GM12801 (cell line): ENCODE measurements around the gene GRM8.

Experiments used
- TF ChIP-seq, protein P1 (sequence below): IDR thresholded peaks from one replicate; pipeline ENCODE4 v1.5.1; 2011; ENCODE audit warnings: control low read depth; ENCODE audit not compliant: insufficient read length; ENCODE audit errors: extremely low read depth

Gene GRM8

DNA sequence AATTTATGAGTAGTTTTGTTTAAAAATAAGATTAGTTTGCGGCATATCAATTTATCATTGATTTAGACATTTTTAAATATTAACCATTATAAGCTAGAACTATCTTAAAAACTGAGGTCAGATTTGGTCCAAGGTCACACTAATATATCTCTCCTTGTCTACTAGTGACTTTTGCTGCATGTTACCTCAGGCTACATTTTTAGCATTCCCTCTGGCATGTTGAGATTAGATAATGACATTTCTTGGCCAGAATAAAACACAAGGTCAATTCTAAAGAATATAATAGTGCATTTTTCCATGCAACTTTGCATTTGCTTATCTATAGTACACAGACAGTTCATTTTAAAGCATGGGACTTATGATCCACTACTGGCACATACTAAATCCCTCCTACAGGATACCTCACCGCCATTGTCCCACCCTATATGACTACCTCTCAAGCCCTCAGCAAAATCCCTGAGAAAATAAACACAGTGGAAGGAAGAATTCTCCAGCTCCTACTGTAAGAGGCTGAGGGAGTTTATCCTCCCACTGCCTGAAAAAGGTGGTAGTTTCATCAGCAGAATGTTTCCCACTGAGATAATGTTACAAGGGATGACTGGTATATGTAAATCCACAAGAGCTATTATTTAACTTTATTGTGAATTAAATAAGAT lies 816.4 kb downstream of the GRM8 start:
- TF ChIP-seq, protein P1, sequence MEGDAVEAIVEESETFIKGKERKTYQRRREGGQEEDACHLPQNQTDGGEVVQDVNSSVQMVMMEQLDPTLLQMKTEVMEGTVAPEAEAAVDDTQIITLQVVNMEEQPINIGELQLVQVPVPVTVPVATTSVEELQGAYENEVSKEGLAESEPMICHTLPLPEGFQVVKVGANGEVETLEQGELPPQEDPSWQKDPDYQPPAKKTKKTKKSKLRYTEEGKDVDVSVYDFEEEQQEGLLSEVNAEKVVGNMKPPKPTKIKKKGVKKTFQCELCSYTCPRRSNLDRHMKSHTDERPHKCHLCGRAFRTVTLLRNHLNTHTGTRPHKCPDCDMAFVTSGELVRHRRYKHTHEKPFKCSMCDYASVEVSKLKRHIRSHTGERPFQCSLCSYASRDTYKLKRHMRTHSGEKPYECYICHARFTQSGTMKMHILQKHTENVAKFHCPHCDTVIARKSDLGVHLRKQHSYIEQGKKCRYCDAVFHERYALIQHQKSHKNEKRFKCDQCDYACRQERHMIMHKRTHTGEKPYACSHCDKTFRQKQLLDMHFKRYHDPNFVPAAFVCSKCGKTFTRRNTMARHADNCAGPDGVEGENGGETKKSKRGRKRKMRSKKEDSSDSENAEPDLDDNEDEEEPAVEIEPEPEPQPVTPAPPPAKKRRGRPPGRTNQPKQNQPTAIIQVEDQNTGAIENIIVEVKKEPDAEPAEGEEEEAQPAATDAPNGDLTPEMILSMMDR = no peak

DNA sequence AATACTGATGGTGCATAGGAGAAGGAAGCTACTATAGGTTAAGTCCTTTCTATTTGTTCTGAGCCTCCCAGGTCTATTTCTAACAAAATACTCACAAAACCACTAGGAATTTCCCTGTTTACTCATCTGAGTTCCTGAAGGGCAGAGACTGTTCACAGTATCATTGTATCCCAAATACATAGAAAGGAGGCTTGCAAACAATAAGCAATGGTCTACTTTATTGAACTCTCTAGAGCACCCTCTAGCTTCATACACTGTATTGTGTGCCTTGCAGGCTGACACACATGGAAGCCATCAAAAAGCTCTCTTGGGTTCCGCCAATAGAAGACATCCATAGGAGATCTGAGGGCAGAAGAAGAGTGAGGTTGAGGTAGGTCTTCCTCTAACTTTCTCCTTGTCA lies 826.1 kb downstream of the GRM8 start:
- TF ChIP-seq, protein P1 = no peak

DNA sequence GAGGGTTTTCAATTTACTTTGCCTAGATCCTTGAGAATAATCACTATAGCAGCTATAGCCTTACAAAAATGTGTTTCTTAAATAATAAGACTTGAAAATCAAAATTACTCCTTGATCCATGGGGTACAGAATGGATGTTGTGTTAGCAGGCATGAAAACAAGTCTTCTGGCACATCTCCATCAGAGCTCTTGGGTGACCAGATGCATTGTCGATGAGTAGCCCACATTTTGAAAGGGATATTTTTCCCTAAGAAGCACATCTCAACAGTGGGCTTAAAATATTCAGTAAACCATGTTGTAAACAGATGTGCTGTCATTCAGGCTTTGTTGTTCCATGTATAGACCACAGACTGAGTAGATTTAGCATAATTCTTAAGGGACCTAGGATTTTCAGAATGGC lies 827.8 kb downstream of the GRM8 start:
- TF ChIP-seq, protein P1 = no peak

DNA sequence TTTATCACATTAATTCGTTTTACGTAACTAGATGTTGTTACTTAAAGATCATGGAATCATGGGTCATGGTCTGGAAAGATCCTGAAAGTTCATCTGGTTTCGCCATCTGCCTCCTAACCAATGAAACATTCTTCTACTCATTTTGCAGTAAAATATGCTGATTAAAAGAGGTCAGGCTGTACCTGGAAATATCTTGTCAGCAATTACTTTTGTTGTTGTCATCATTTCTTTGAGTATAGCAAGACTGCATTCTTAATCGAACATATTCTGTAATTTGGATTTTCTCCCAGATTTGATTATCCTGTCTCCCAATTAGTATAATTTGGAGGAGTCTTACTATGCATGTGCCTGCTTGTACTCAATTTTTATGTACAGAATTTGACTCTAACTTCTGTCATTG lies 833.7 kb downstream of the GRM8 start:
- TF ChIP-seq, protein P1 = no peak

DNA sequence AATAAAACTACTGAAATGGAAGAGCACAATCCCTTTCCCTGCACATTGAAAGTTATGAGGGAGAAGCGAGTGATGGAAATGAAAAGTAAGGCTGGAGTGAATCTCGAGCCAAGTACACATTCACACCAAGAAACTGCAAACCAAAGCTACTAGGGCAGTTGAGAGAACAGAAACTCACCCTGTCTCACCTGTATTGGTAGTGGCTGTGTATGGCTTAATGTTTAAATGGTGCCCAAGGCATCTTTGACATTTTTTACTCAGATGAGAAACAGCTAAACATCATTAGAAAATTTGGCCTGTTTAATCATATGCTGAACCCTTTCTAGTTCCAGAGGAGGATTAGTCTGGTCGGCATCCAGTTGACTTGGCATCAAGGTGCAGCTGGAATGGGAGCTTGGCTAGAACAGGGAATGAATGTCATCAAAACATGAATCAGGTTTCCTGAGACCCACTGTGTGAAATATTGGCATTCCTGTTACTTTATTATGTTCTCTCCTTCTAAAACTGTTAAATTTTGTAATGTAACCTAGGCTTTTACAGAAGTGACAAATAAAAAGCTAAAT lies 840.8 kb downstream of the GRM8 start:
- TF ChIP-seq, protein P1 = no peak

DNA sequence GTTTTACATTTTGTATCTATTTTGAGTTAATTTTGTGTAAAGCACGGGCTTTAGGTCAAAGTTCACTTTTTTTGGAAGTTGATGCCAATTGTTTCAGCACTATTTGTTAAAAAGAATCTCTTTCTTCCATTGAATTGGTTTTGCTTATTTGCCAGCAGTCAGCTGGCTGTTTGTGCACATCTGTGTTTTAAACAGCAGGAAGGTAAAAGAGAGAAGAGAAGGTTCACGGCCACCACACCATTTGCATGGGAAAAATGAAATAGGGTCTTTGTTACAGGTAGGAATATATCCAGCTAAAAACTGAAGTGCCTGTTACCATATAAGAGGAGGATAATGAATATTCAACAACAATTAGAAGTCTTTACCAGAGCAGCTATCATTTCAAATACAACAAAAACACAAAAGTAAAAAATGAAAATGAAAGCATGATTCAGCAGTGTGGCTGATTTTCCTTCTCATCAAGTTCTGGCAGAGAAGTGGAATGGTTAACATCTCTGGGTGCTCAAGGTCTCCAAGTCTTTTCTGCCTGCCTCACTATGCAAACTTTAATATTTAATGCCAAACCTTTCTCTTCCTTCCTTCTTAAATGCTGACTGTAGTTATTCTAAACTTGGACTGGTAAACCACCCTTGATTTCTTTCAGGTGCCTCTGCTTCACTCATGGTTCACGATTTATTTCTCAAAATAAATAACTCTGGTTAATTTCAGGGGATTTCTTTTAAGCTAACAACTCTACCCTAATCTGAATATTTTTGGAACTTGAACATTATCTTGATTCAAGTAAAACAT lies 841.5 kb downstream of the GRM8 start:
- TF ChIP-seq, protein P1 = no peak

DNA sequence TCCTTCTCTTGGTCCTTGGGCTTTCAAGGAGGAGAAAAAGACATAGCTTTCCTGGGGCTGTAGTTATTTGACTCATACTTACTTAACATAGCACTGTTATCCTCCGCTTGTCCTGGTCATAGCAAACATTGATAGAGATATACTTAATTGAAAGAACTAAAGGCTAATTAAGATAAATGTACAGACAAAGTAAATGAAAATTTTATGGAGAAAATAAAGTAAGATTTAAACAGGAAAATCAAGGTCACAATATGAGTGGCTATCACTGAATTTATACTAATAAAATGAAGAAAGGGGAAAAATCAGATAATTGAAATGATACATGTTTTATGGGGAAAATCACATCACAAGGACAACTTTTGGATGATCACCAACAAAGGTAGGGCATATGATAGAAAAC lies 849.7 kb downstream of the GRM8 start:
- TF ChIP-seq, protein P1 = no peak
